ACC112 (cell line): ENCODE measurements around the gene ORC1.

ENCODE experiments used
- H2AFZ ChIP-seq: fragments of 200-600 bp; sonication (generic); one replicate; pipeline ENCODE4 v1.6.0; 2017; ENCODE audit warnings: antibody characterized with exemption, low read length; ENCODE audit not compliant: unreplicated experiment
- H3K27ac ChIP-seq: fragments of 200-600 bp; sonication (generic); 2 replicates; pipeline ENCODE4 v1.5.1; 2014; ENCODE audit warnings: low read depth, mild to moderate bottlenecking, antibody characterized with exemption, low read length, moderate library complexity
- H3K27me3 ChIP-seq: fragments of 200-600 bp; sonication (generic); 2 replicates; pipeline ENCODE4 v1.6.1; 2014; ENCODE audit warnings: mild to moderate bottlenecking, antibody characterized with exemption, low read length, moderate library complexity, mixed read lengths; ENCODE audit not compliant: insufficient read depth
- H3K36me3 ChIP-seq: fragments of 200-600 bp; sonication (generic); 2 replicates; pipeline ENCODE4 v1.6.1; 2016; ENCODE audit warnings: mild to moderate bottlenecking, antibody characterized with exemption, low read length, moderate library complexity, mixed read lengths; ENCODE audit not compliant: insufficient read depth
- H3K4me1 ChIP-seq: fragments of 200-600 bp; sonication (generic); one replicate; pipeline ENCODE4 v1.6.1; 2016; ENCODE audit warnings: low read length, mixed read lengths; ENCODE audit not compliant: insufficient read depth, unreplicated experiment, control insufficient read depth
- H3K4me3 ChIP-seq: fragments of 200-600 bp; sonication (generic); 2 replicates; pipeline ENCODE4 v1.5.1; 2014; ENCODE audit warnings: mild to moderate bottlenecking, low read depth, low read length
- H3K79me2 ChIP-seq: fragments of 200-600 bp; sonication (generic); one replicate; pipeline ENCODE4 v1.6.0; 2016; ENCODE audit warnings: low read length; ENCODE audit not compliant: control insufficient read depth, unreplicated experiment, insufficient read depth

Gene ORC1

GRCh38 chr1:52404116-52404974 lies at the start of gene ORC1, which contains the start of gene PRPF38A:
Gene ORC1 (minus strand): TSS chr1:52404423. CDS start chr1:52402223, 2,200 bp downstream.
Gene PRPF38A (plus strand): TSS chr1:52404602. CDS start chr1:52404750, 148 bp downstream.
- Histone ChIP-seq H3K27me3 (no peaks in the 10 kb centered on the region), H3K4me1 (peaks cover 21% of the 10 kb centered on the region), H3K4me3 (peak within 1 kb of the TSS; percentile 86), H2AFZ (peak within 1 kb of the TSS; percentile 93), H3K27ac (peak within 1 kb of the TSS; percentile 82), H3K79me2 (peaks cover 50% of the 10 kb centered on the region), H3K36me3 (peaks cover 20% of the 10 kb centered on the region; the same call in 1 of the 2 replicates)

DNA sequence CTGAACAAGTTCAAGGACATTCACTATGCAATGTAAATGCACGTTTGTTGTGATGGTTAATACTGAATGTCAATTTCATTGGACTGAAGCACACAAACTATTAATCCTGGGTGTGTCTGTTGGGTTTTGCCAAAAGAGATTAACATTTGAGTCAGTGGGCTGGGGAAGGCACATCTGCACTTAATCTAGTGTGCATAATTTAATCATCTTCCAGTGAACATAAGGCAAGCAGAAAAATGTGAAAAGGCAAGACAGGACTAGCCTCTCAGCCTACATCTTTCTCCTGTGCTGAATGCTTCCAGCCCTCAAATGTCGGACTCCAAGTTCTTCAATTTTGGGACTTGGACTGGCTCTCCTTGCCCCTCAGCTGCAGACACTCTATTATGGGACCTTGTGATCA lies 40.2 kb upstream of the ORC1 start:
- H3K27me3 ChIP-seq = no peaks in the 10 kb centered on the region
- H3K4me3 ChIP-seq = no peak overlapping the region
- H3K4me1 ChIP-seq = no peaks in the 10 kb centered on the region
- H3K79me2 ChIP-seq = no peaks in the 10 kb centered on the region
- H3K27ac ChIP-seq = no peak overlapping the region
- H2AFZ ChIP-seq = no peak overlapping the region
- H3K36me3 ChIP-seq = peaks cover 14% of the 10 kb centered on the region

DNA sequence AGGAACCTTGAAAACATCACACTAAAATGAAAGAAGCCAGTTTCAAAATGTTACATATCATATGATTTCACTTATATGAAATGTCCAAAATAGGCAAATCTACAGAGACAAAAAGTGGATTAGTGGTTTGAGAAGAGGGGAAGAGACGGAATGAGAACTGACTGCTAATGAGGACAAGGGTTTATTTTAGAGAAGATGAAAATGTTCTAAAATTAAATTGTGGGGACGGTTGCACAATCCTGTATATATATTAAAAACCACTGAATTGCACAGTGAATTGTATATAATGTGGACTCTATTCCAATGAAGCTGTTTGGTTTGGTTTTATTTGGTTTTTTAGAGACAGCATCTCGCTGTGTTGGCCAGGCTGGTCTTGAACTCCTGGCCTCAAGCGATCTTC lies 35.8 kb upstream of the ORC1 start:
- Histone ChIP-seq H3K36me3 (peaks cover 4% of the 10 kb centered on the region), H3K27me3 (no peaks in the 10 kb centered on the region), H3K4me3 (no peak overlapping the region), H2AFZ (no peak overlapping the region), H3K27ac (no peak overlapping the region), H3K4me1 (no peaks in the 10 kb centered on the region), H3K79me2 (no peaks in the 10 kb centered on the region)

GRCh38 chr1:52436817-52437216 lies 32.6 kb upstream of the ORC1 start:
- Histone ChIP-seq H3K36me3 (peaks cover 4% of the 10 kb centered on the region), H3K79me2 (no peaks in the 10 kb centered on the region), H3K27me3 (no peaks in the 10 kb centered on the region), H3K27ac (no peak overlapping the region), H3K4me3 (no peak overlapping the region), H2AFZ (no peak overlapping the region), H3K4me1 (no peaks in the 10 kb centered on the region)

DNA sequence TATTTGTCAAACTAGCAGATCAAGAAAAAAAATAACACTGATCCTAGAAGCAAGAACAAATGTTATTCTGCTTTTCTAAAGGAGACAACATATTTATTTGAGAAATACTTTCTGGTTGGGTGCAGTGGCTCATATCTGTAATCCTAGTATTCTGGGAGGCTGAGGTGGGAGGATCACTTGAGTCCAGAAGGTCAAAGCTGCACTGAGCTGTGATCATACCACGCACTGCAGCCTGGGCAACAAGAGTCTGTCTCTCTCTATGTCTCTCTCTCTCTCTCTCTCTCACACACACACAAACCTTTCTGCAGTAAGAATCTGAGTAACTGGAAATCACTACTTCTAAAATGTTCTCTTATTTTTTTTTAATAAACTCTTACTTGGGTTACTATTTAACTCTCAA lies 31.4 kb upstream of the ORC1 start:
- H3K27me3 ChIP-seq = no peaks in the 10 kb centered on the region
- no peak overlapping the region for H2AFZ ChIP-seq
- no peak overlapping the region for H3K27ac ChIP-seq
- no peaks in the 10 kb centered on the region for H3K79me2 ChIP-seq
- peaks cover 9% of the 10 kb centered on the region for H3K36me3 ChIP-seq
- no peaks in the 10 kb centered on the region for H3K4me1 ChIP-seq
- H3K4me3 ChIP-seq = no peak overlapping the region

GRCh38 chr1:52435211-52435610 lies 31.0 kb upstream of the ORC1 start:
- Histone ChIP-seq H3K27me3 (no peaks in the 10 kb centered on the region), H3K79me2 (no peaks in the 10 kb centered on the region), H3K4me1 (no peaks in the 10 kb centered on the region), H3K27ac (no peak overlapping the region), H3K4me3 (no peak overlapping the region), H2AFZ (no peak overlapping the region), H3K36me3 (peaks cover 10% of the 10 kb centered on the region)

- Histone ChIP-seq H2AFZ (no peak overlapping the region), H3K36me3 (peaks cover 6% of the 10 kb centered on the region; the same call in 1 of the 2 replicates), H3K27ac (no peak overlapping the region), H3K4me1 (no peaks in the 10 kb centered on the region), H3K4me3 (no peak overlapping the region), H3K27me3 (no peaks in the 10 kb centered on the region), H3K79me2 (no peaks in the 10 kb centered on the region)
Measured at GRCh38 chr1:52432807-52433206, 28.6 kb upstream of the ORC1 start.

DNA sequence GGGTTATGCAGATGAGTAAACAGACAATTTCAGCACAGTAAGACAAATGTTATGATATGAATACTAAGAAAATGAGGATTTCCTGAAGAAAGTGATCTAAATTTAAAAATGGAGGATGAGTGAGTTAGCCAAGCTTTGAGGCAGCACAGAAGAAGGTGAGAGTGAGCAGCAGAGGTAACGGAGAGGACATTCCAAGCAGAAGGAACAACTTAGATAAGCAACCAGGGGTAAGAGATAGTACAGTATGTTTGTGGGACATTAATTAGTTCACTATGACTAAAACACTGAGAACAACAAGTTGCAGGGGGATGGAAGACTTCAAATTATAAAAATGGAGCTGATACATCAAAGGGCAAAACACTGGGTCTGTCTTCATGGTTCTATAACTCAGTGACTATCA lies 22.9 kb upstream of the ORC1 start:
- Histone ChIP-seq H3K4me3 (no peak overlapping the region), H3K27ac (no peak overlapping the region), H3K27me3 (no peaks in the 10 kb centered on the region), H3K4me1 (peaks cover 33% of the 10 kb centered on the region), H3K36me3 (peaks cover 6% of the 10 kb centered on the region; the same call in 1 of the 2 replicates), H2AFZ (no peak overlapping the region), H3K79me2 (no peaks in the 10 kb centered on the region)

- Histone ChIP-seq H3K4me1 (peaks cover 33% of the 10 kb centered on the region), H3K4me3 (no peak overlapping the region), H3K27me3 (no peaks in the 10 kb centered on the region), H2AFZ (no peak overlapping the region), H3K27ac (no peak overlapping the region), H3K36me3 (peaks cover 6% of the 10 kb centered on the region; the same call in 1 of the 2 replicates), H3K79me2 (no peaks in the 10 kb centered on the region)
Measured at GRCh38 chr1:52426371-52426770, 22.1 kb upstream of the ORC1 start.

DNA sequence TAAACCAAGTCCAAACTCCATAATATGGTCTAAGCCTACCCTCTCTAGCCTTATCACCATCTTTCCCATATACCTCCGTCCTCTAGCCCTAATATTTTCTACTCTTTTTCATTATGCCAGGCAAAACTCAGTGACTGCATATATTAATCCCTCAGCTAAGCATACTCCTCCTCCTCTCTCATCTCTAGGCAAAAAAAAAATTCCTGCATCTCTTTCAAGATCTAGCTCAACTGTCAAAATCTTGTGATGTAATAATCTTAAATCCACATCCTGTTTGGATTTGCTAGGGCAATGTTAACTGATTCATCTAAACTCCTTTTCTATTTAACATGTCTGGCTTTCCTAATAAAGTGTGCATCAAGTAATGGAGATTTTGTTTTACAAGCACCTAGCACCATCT lies 20.6 kb upstream of the ORC1 start:
- H3K79me2 ChIP-seq = no peaks in the 10 kb centered on the region
- peaks cover 33% of the 10 kb centered on the region for H3K4me1 ChIP-seq
- no peak overlapping the region for H3K4me3 ChIP-seq
- no peak overlapping the region for H2AFZ ChIP-seq
- H3K27me3 ChIP-seq = no peaks in the 10 kb centered on the region
- peaks cover 7% of the 10 kb centered on the region; the same call in 1 of the 2 replicates for H3K36me3 ChIP-seq
- no peak overlapping the region for H3K27ac ChIP-seq

DNA sequence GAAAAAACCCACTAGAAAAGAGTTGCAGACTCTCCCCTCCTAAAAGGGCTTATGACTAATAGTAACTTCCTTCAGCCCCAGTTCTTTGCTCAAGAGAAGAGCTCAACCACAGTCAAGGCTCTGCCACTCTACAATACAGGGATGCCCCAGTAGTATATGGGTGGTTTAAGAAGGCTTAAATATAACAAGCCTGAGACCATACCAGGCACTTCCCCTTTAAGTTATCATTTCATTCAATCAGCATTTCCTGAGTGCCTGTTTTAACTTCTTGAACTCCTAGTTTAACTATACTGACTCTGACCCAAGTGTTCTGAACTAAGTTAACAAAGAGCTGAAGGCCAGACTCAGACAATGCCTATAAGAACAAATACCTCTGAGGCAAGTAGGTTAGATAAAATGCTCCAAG lies 20.0 kb upstream of the ORC1 start:
- H2AFZ ChIP-seq = no peak overlapping the region
- H3K36me3 ChIP-seq = peaks cover 7% of the 10 kb centered on the region; the same call in 1 of the 2 replicates
- H3K4me3 ChIP-seq = no peak overlapping the region
- no peaks in the 10 kb centered on the region for H3K27me3 ChIP-seq
- peaks cover 33% of the 10 kb centered on the region for H3K4me1 ChIP-seq
- no peaks in the 10 kb centered on the region for H3K79me2 ChIP-seq
- H3K27ac ChIP-seq = no peak overlapping the region
